ENCODE data around the gene PRIM1.

DNA sequence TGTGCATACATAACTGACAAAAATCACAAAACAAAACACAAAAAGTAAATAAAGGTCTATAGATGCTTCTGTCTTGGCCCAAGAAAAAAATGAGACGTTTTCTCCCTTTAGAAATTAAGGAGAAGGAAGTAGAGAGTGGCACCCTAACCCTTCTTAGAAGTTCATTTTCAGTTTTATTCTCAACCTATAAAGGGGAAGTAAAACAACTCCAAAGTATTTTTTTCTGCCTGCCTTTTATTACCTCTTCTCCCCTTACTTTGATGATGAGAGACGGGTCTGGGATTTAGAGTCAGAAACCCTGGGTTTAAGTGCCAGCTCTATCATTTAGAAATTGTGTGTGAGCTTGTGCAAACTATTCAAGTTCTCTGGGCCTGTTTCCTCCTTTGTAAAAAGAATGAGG lies 2.8 kb downstream of the PRIM1 start:
- no peak for TF ChIP-seq MAX (IDR thresholded peaks at IDR 0.05)
- TF ChIP-seq EGR1 (IDR thresholded peaks at IDR 0.05), result no peak
- no peak for TF ChIP-seq EP300 (IDR thresholded peaks at IDR 0.05; ENCODE audit: borderline replicate concordance)
- TF ChIP-seq CEBPB (IDR thresholded peaks at IDR 0.05), result no peak
- no peak for TF ChIP-seq TEAD4 (IDR thresholded peaks at IDR 0.05)
- no peak for TF ChIP-seq REST (IDR thresholded peaks at IDR 0.05; ENCODE audit: low read depth)
